CD4-positive, alpha-beta T cell (primary cell): ENCODE data around the gene ZNF780A. TPM values are rescaled to one million over a fixed set of nuclear protein-coding genes. Genes with fewer than 3 reads are reported as not detected.
A peak's percentile ranks its signal among the peaks of the same experiment; 100 is the strongest.
"Not testable (repeated sequence)": the region's sequence is repeated elsewhere in the genome, so short reads cannot be mapped to it uniquely, and the experiment has no call there.

Experiments used
- ATAC-seq: fragments of 200-7000 bp; cut with Tn5 transposase; one replicate; pipeline ENCODE4 v1.10.0; 2022; ENCODE audit warnings: mild to moderate bottlenecking; ENCODE audit not compliant: poor library complexity
- CTCF ChIA-PET: fragments of 350-600 bp; sonication (Branson Sonifier 250); formaldehyde crosslinking; loops from one replicate; lab custom pipeline; 2021; ENCODE audit warnings: antibody characterized with exemption, inconsistent platforms; lab: Charles Lee
- POLR2A ChIA-PET: fragments of 350-600 bp; sonication (Branson Sonifier 250); formaldehyde crosslinking; loops from one replicate; lab custom pipeline; 2021; ENCODE audit warnings: antibody characterized with exemption, inconsistent platforms; lab: Charles Lee
- DNase-seq, 14 experiments: peaks; one replicate each; pipeline ENCODE4 v3.0.0-alpha.2; 2013 to 2020; ENCODE audit warnings: mixed read lengths in 2 of 14
- H3K27ac ChIP-seq, 2 donors: one replicate each; pipeline versions ENCODE4 v1.5.1 to v1.7.0; 2013; ENCODE audit warnings: low read length in 2 of 2, low read depth in 1 of 2, mild to moderate bottlenecking in 1 of 2
- H3K27me3 ChIP-seq, 2 experiments: 1 replicate in 1 of 2; 2 replicates in 1 of 2; pipeline versions ENCODE4 v1.6.1 to v1.7.0; 2013; ENCODE audit warnings: low read length in 2 of 2, control low read depth in 1 of 2, mild to moderate bottlenecking in 1 of 2, moderate library complexity in 1 of 2; ENCODE audit not compliant: insufficient read depth in 2 of 2, control insufficient read depth in 1 of 2
- H3K36me3 ChIP-seq: one replicate; pipeline ENCODE4 v1.6.1; 2013; ENCODE audit warnings: low read length, control low read depth; ENCODE audit not compliant: insufficient read depth
- H3K4me1 ChIP-seq: one replicate; pipeline ENCODE4 v1.6.1; 2013; ENCODE audit warnings: low read length, control low read depth; ENCODE audit not compliant: insufficient read depth
- H3K4me3 ChIP-seq: one replicate; pipeline ENCODE4 v1.5.1; 2013; ENCODE audit warnings: mild to moderate bottlenecking, low read length, moderate library complexity
- H3K9me3 ChIP-seq, 2 experiments: 1 replicate in 1 of 2; 2 replicates in 1 of 2; pipeline versions ENCODE4 v1.6.1 to v1.7.0; 2013; ENCODE audit warnings: low read length in 2 of 2, mild to moderate bottlenecking in 2 of 2, control low read depth in 1 of 2, moderate library complexity in 1 of 2; ENCODE audit not compliant: control insufficient read depth in 1 of 2, insufficient read depth in 1 of 2
- H3K27ac Mint-ChIP-seq: one replicate; pipeline ENCODE4 v1.8.0; 2020; ENCODE audit warnings: mixed read lengths
- H3K27me3 Mint-ChIP-seq: one replicate; pipeline ENCODE4 v1.8.0; 2021; ENCODE audit warnings: mixed read lengths
- H3K36me3 Mint-ChIP-seq: one replicate; pipeline ENCODE4 v1.8.0; 2021; ENCODE audit warnings: low read depth, mixed read lengths
- H3K4me1 Mint-ChIP-seq: one replicate; pipeline ENCODE4 v1.8.0; 2021; ENCODE audit warnings: low read depth, mixed read lengths
- H3K4me3 Mint-ChIP-seq: one replicate; pipeline ENCODE4 v1.8.0; 2020; ENCODE audit warnings: mild to moderate bottlenecking, mixed read lengths
- H3K9me3 Mint-ChIP-seq: one replicate; pipeline ENCODE4 v1.8.0; 2020; ENCODE audit warnings: mixed read lengths
- CTCF ChIP-seq: fragments of 200-600 bp; IDR thresholded peaks from one replicate; pipeline ENCODE4 v1.8.0; 2022; ENCODE audit warnings: antibody characterized with exemption, mild to moderate bottlenecking
- intact Hi-C, 2 experiments: fragments of 100-400 bp; cut with DNase I in 1 of 2; cut with micrococcal nuclease in 1 of 2; formaldehyde crosslinking; loops; one replicate each; pipeline versions ENCODE4 v1.15.1 to v1.9.0; 2023 to 2025; cut with DNase I, micrococcal nuclease
- total RNA-seq, 174 experiments: library from RNA in 2 of 174; stranded (reverse) in 2 of 174; gene quantifications; one replicate each; pipeline ENCODE4 v1.2.3 and lab custom pipeline; 2021 to 2026

The ZNF780A gene
- total RNA-seq, 2 experiments from 2014 or later, result 9.7 to 10.6 TPM

GRCh38 chr19:40054632-40055031 is 36.1 kb downstream of the ZNF780A start:
- Mint-ChIP-seq H3K9me3 (peaks cover 1% of the 10 kb centered on the region), H3K36me3 (peaks cover 66% of the 10 kb centered on the region), H3K27me3 (no peaks in the 10 kb centered on the region), H3K4me3 (peak overlapping the region; percentile 100), H3K27ac (peak overlapping the region; percentile 15), H3K4me1 (peaks cover 63% of the 10 kb centered on the region)
- intact Hi-C loops, result loop anchor here (5.0 to 10.0 kb wide), 3 partner anchors 38 to 60 kb away; partner anchors contain the start of genes ZNF546 (in 2 of the 2) and ZNF780A (in 1 of the 2)
- ATAC-seq (no peak), DNase-seq (no peak)
- peaks cover 18% of the 10 kb centered on the region for H3K4me1 ChIP-seq
- no peaks in the 10 kb centered on the region for H3K27me3 ChIP-seq
- ChIA-PET CTCF (interaction anchor here (0.9 kb wide), 1 partner anchor 135 kb away, joined by 3 read pairs; no protein-coding TSS in a partner anchor), POLR2A (interaction anchor here (2.1 kb wide), 1 partner anchor 36 kb away, joined by 19 read pairs; the partner anchor contains the start of gene ZNF780A)
- peaks cover 1% of the 10 kb centered on the region for H3K36me3 ChIP-seq
- H3K27ac ChIP-seq, result no peak overlapping the region
- no peak for TF ChIP-seq CTCF
- H3K4me3 ChIP-seq, result no peak overlapping the region
- peaks cover 0 to 8% of the 10 kb centered on the region in 2 experiments for H3K9me3 ChIP-seq

DNA sequence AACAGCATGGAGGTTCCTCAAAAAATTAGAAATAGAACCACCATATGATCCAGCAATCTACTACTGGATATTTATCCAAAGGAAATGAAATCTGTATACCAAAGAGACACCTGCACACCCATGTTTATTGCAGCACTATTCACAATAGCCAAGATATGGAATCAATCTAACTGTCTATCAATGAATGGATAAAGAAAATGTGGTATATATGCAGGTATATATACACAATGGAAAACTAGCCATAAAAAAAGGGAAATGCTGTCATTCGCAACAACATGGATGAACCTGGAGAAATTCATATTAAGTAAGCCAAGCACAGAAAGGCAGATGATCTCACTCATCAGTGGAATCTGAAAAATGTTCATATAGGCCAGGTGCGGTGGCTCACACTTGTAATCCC is 37.3 kb downstream of the ZNF780A start:
- Mint-ChIP-seq H3K4me3 (peak overlapping the region; percentile 100), H3K36me3 (peaks cover 75% of the 10 kb centered on the region), H3K4me1 (peaks cover 66% of the 10 kb centered on the region), H3K27ac (peak overlapping the region; percentile 6), H3K9me3 (no peaks in the 10 kb centered on the region), H3K27me3 (no peaks in the 10 kb centered on the region)
- ChIA-PET POLR2A (no interaction called here), CTCF (no interaction called here)
- TF ChIP-seq CTCF, result no peak
- DNase-seq, result no peak
- H3K4me1 ChIP-seq, result peaks cover 18% of the 10 kb centered on the region
- H3K27ac ChIP-seq, result no peak overlapping the region
- ATAC-seq, result no peak
- no peak overlapping the region for H3K4me3 ChIP-seq
- no peaks in the 10 kb centered on the region for H3K9me3 ChIP-seq
- H3K36me3 ChIP-seq, result peaks cover 11% of the 10 kb centered on the region
- H3K27me3 ChIP-seq, result no peaks in the 10 kb centered on the region
- intact Hi-C loops, result loop anchor here in 1 of 2 experiments (10.0 kb wide), 1 partner anchor 59 kb away; the partner anchor contains the start of gene ZNF546

DNA sequence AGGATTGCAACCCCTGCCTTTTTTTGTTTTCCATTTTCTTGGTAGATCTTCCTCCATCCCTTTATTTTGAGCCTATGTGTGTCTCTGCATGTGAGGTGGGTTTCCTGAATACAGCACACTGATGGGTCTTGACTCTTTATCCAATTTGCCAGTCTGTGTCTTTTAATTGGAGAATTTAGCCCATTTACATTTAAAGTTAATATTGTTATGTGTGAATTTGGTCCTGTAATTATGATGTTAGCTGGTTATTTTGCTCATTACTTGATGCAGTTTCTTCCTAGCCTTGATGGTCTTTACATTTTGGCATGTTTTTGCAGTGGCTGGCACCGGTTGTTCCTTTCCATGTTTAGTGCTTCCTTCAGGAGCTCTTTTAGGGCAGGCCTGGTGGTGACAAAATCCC is 49.0 kb downstream of the ZNF780A start:
- H3K4me3 Mint-ChIP-seq, H3K27ac Mint-ChIP-seq, CTCF ChIA-PET, POLR2A ChIA-PET, H3K27me3 Mint-ChIP-seq, H3K4me1 ChIP-seq, H3K27ac ChIP-seq, intact Hi-C loops, DNase-seq, ATAC-seq, H3K27me3 ChIP-seq, H3K4me3 ChIP-seq, H3K4me1 Mint-ChIP-seq: not testable (repeated sequence)
- Mint-ChIP-seq H3K9me3 (peaks cover 14% of the 10 kb centered on the region), H3K36me3 (peaks cover 48% of the 10 kb centered on the region)
- Histone ChIP-seq H3K36me3 (peaks cover 32% of the 10 kb centered on the region), H3K9me3 (peaks cover 18 to 29% of the 10 kb centered on the region in 2 experiments)

GRCh38 chr19:40038047-40038446 is 52.7 kb downstream of the ZNF780A start:
- H3K4me3 Mint-ChIP-seq, POLR2A ChIA-PET, H3K27ac Mint-ChIP-seq, H3K36me3 ChIP-seq, H3K27ac ChIP-seq, ATAC-seq, H3K4me1 Mint-ChIP-seq, H3K9me3 Mint-ChIP-seq, H3K4me1 ChIP-seq, H3K27me3 Mint-ChIP-seq, intact Hi-C loops, H3K4me3 ChIP-seq, H3K27me3 ChIP-seq, CTCF ChIA-PET, DNase-seq: not testable (repeated sequence)
- peaks cover 46% of the 10 kb centered on the region for H3K36me3 Mint-ChIP-seq
- H3K9me3 ChIP-seq, result peaks cover 7 to 46% of the 10 kb centered on the region in 2 experiments
